HFF-Myc (cell line): Measurements from ENCODE around the gene EIF5B.
"Not testable (repeated sequence)": the region's sequence is repeated elsewhere in the genome, so short reads cannot be mapped to it uniquely, and the experiment has no call there.

ENCODE experiments used
- DNase-seq: peaks from one replicate; pipeline ENCODE4 v3.0.0-alpha.2; 2011; ENCODE audit warnings: low read depth; ENCODE audit errors: extremely low read depth
- H3K4me3 ChIP-seq: replicated peaks from 2 replicates; pipeline ENCODE4 v1.5.1; 2011; ENCODE audit warnings: low read depth, mild to moderate bottlenecking, control low read depth, low read length
- CTCF ChIP-seq: IDR thresholded peaks from 2 replicates; pipeline ENCODE4 v1.5.1; 2012; ENCODE audit warnings: mild to moderate bottlenecking, low read depth, low read length, control low read depth; ENCODE audit errors: missing control alignments

EIF5B gene

GRCh38 chr2:99335911-99336803 is 1.0 kb upstream of the EIF5B start, which contains the start of gene TXNDC9:
TXNDC9 (minus strand) TSS chr2:99336333; CDS start chr2:99333210, 3,123 bp downstream.
- peak within 1 kb of the TSS; percentile 96 for H3K4me3 ChIP-seq
- no peak for TF ChIP-seq CTCF
- peak; percentile 99 for DNase-seq

- peak overlapping the region; percentile 96 for H3K4me3 ChIP-seq
- no peak for DNase-seq
- TF ChIP-seq CTCF: no peak
These were observed 431 bp upstream of the EIF5B start for GRCh38 chr2:99336804-99337112.

- H3K4me3 ChIP-seq: peak overlapping the region; percentile 96
- no peak for TF ChIP-seq CTCF
- DNase-seq: no peak
These were observed 918 bp downstream of the EIF5B start for GRCh38 chr2:99338029-99338585.

- no peak for TF ChIP-seq CTCF
- no peak for DNase-seq
- H3K4me3 ChIP-seq: no peak overlapping the region
These were observed 3.6 kb downstream of the EIF5B start for GRCh38 chr2:99340669-99341236.

GRCh38 chr2:99342536-99342935 is 5.3 kb downstream of the EIF5B start:
- DNase-seq: no peak
- H3K4me3 ChIP-seq: no peak overlapping the region
- TF ChIP-seq CTCF: no peak

GRCh38 chr2:99345446-99345845 is 8.3 kb downstream of the EIF5B start:
- H3K4me3 ChIP-seq, DNase-seq: not testable (repeated sequence)

- DNase-seq: no peak
- H3K4me3 ChIP-seq: no peak overlapping the region
- TF ChIP-seq CTCF: no peak
These were observed 9.0 kb downstream of the EIF5B start for GRCh38 chr2:99346218-99346617.
